K562 (cell line): Measurements from ENCODE around the gene R3HDM2. TPM values are rescaled to one million over a fixed set of nuclear protein-coding genes. Genes with fewer than 3 reads are reported as not detected.

Experiments
- CBX2 ChIP-seq: fragments of 200-600 bp; sonication (generic); IDR thresholded peaks from one replicate; pipeline ENCODE4 v1.6.1; 2012; ENCODE audit warnings: mild to moderate bottlenecking, low read length, inconsistent platforms; ENCODE audit not compliant: insufficient read depth, poor library complexity, severe bottlenecking
- FOXK2 ChIP-seq, 2 experiments: fragments of 450-650 bp; IDR thresholded peaks in 1 of 2; conservative IDR thresholded peaks in 1 of 2; 2 replicates each; pipeline ENCODE4 v1.6.1; 2016; ENCODE audit warnings: low read depth in 2 of 2, mild to moderate bottlenecking in 1 of 2
- GATAD2A ChIP-seq: fragments of 450-650 bp; IDR thresholded peaks from 2 replicates; pipeline ENCODE4 v1.6.1; 2017
- HDAC8 ChIP-seq: fragments of 450-650 bp; IDR thresholded peaks from 2 replicates; pipeline ENCODE4 v1.6.1; 2016; ENCODE audit warnings: mild to moderate bottlenecking, missing genetic modification characterization, moderate library complexity, missing compliant biosample characterization
- HNRNPH1 ChIP-seq: fragments of 200-400 bp; formaldehyde crosslinking; optimal IDR thresholded peaks from 2 replicates; pipeline ENCODE3; 2017; ENCODE audit warnings: low read depth, mild to moderate bottlenecking, low read length, moderate library complexity
- KAT7 ChIP-seq: sonication (generic); formaldehyde crosslinking; IDR thresholded peaks from 2 replicates; pipeline ENCODE4 v1.8.0; 2022; ENCODE audit warnings: missing genetic modification reagents, mild to moderate bottlenecking, borderline replicate concordance
- LARP7 ChIP-seq: fragments of 450-650 bp; IDR thresholded peaks from 2 replicates; pipeline ENCODE4 v1.6.1; 2016
- MGA ChIP-seq: fragments of 450-650 bp; IDR thresholded peaks from 2 replicates; pipeline ENCODE4 v1.6.1; 2016; ENCODE audit warnings: mild to moderate bottlenecking, moderate library complexity
- NR3C1 ChIP-seq: sonication (generic); formaldehyde crosslinking; IDR thresholded peaks from 2 replicates; pipeline ENCODE4 v1.8.1; 2022; ENCODE audit warnings: missing genetic modification reagents
- RFX5 ChIP-seq: IDR thresholded peaks from 2 replicates; pipeline ENCODE4 v1.6.1; 2011; ENCODE audit warnings: low read depth, mild to moderate bottlenecking, improper control_type of control experiment, low read length
- ZNF146 ChIP-seq: IDR thresholded peaks from one replicate; pipeline ENCODE4 v1.6.1; 2018; ENCODE audit warnings: missing compliant biosample characterization; ENCODE audit not compliant: unreplicated experiment
- ZNF589 ChIP-seq: fragments of 200-800 bp; sonication (Bioruptor generic); IDR thresholded peaks from 2 replicates; pipeline ENCODE4 v1.6.1; 2016; ENCODE audit warnings: low read depth, missing genetic modification characterization, missing compliant biosample characterization
- ZNF695 ChIP-seq: fragments of 450-650 bp; formaldehyde crosslinking; IDR thresholded peaks from 2 replicates; pipeline ENCODE4 v1.4.0; 2020; ENCODE audit warnings: mild to moderate bottlenecking, moderate library complexity
- polyA plus RNA-seq, 8 experiments: library from polyadenylated mRNA; depleted of rRNA in 4 of 8; stranded (reverse) in 5 of 8; unstranded in 3 of 8; fragments of >200 nt; fragmentation: Nextera tagmentation in 2 of 8; fragmentation: Illumina TruSeq in 1 of 8; extraction: Ambion mirVana in 2 of 8; extraction: Trizol in 1 of 8; gene quantifications; 2 replicates each; pipeline versions ENCODE4 v1.2.1 to v1.2.3, GENCODE V29; 2011 to 2014; ENCODE audit warnings: inconsistent platforms in 1 of 8, missing spikeins in 1 of 8
- total RNA-seq, 7 experiments: library from RNA; depleted of rRNA in 6 of 7; stranded (reverse); fragments of >200 nt in 6 of 7; fragmentation: Illumina TruSeq in 2 of 7; extraction: Trizol in 2 of 7; gene quantifications; 2 replicates each; pipeline versions ENCODE4 v1.2.1 to v1.2.3, GENCODE V29; 2011 to 2021; ENCODE audit warnings: low replicate concordance in 1 of 7

The R3HDM2 gene
- total and polyA plus RNA-seq, 9 of the 15 experiments (the other 6 are each of a cell fraction or from before 2014, with no cell fraction given), result 3.3 to 18.8 (median 9.0) TPM

GRCh38 chr12:57455374-57456144 is 24.7 kb upstream of the R3HDM2 start (continued):
- no peak; the same call in 1 of the 2 replicates for TF ChIP-seq MGA
- no peak for TF ChIP-seq ZNF695
- 0 out of 2 replicates have a peak, but pooled peaks have one; percentile 18 for TF ChIP-seq LARP7
- TF ChIP-seq NR3C1 (CRISPR knock-in tag), result no peak
- no peak for TF ChIP-seq ZNF146 (CRISPR knock-in tag)
- 0 out of 4 replicates have a peak, but pooled peaks of 1 of the 2 experiments have one; percentile 3 for TF ChIP-seq FOXK2 (conservative IDR thresholded peaks at IDR 0.05 in 1 of 2, IDR thresholded peaks at IDR 0.05 in 1 of 2; ENCODE audit: low read depth in 2 of 2)
- 0 out of 2 replicates have a peak, but pooled peaks have one; percentile 21 for TF ChIP-seq HDAC8 (tag)
- TF ChIP-seq RFX5, result no peak
- TF ChIP-seq HNRNPH1, result no peak
- TF ChIP-seq GATAD2A, result no peak
- TF ChIP-seq CBX2, result no peak
- peak; percentile 78; the same call in 1 of the 2 replicates for TF ChIP-seq KAT7 (CRISPR knock-in tag)
- peak; percentile 44; the same call in 1 of the 2 replicates for TF ChIP-seq ZNF589 (CRISPR knock-in tag)
